ENCODE measurements around the gene ARSH. TPM values are rescaled to one million over a fixed set of nuclear protein-coding genes. Genes with fewer than 3 reads are reported as not detected.
"Not testable (repeated sequence)": the region's sequence is repeated elsewhere in the genome, so short reads cannot be mapped to it uniquely, and the experiment has no call there.

Gene ARSH
- total RNA-seq, 8 experiments from 2014 or later: not detected

DNA sequence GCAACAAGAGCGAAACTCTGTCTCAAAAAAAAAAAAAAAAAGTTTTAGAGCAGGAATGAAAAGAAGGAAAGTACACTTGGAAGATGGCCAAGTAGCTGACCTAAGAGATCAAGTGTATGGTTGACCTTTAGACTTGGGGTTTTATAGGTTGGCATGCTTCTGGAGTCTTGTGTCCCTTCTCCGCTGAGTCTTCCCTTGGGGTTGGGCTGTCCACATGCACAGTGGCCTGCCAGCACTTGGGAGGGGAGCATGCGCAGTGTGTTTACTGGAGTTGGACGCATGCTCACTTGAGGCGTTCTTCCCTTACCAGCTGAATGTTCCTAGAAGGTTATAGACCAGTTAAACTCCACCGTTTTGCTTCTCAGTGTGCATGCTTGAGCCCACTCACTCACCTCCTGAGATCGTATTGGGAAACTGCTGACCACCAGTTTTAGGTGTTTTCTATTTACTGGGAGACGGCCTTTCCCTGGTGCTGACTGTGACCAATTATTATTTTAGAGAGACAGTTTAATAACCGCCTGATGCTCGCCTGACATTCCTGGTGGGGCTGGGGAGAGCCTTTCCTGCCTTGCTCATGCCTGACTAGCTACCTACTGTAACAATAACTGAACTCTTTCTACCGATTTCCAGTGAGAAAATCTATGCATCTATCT lies 44.3 kb downstream of the ARSH start:
- in situ Hi-C loops (cut with MboI; ENCODE audit: low pct_unique_long_range_greater_than_20kb in 2 of 9, low sequenced_read_pairs in 9 of 9, unreplicated experiment in 9 of 9); ATAC-seq (replicated peaks in 6 of 8): not testable (repeated sequence)
- whole genome bisulfite sequencing, 10 experiments: 0% methylated on average over 1 of the region's 11 CpGs; no CpG with 5 or more reads in 9 of the 10 experiments

DNA sequence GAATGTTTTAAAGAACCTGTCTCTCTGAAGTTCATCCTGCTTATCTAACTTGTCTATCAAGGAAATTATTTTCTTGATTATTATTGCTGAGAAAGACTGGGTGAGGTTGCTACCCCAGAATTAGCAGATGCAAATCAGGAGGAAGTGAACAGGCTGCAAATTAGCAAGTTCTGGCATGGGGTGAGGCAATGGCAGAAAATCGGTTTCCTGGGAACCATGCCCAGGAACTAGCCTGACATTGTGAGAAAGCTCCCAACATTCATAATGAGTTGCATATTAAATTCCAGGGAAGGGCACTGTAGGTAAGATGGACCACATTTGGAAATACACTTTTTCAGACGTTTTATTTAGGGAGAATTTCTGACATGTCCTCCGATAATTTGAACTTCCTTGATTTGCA lies 46.5 kb downstream of the ARSH start:
- no peak overlapping the region for H3K4me3 ChIP-seq
- no peaks in the 10 kb centered on the region for H3K4me1 ChIP-seq (replicated peaks in 1 of 2)
- no peak overlapping the region for H3K27ac ChIP-seq
- in situ Hi-C loops (cut with MboI; ENCODE audit: low pct_unique_long_range_greater_than_20kb in 2 of 9, low sequenced_read_pairs in 9 of 9, unreplicated experiment in 9 of 9): no loop called here
- WGBS, 10 experiments: 0 to 100% (median 25%) methylated on average over 1 to 3 of the region's 3 CpGs; no CpG with 5 or more reads in 5 of the 10 experiments
- ATAC-seq (replicated peaks in 6 of 8): peak in 2 of 8 experiments; percentile 22 to 66

More for the DNA sequence above, 44.3 kb downstream of the ARSH start:
- H3K27ac ChIP-seq; H3K4me3 ChIP-seq; H3K4me1 ChIP-seq (replicated peaks in 1 of 2): not testable (repeated sequence)

DNA sequence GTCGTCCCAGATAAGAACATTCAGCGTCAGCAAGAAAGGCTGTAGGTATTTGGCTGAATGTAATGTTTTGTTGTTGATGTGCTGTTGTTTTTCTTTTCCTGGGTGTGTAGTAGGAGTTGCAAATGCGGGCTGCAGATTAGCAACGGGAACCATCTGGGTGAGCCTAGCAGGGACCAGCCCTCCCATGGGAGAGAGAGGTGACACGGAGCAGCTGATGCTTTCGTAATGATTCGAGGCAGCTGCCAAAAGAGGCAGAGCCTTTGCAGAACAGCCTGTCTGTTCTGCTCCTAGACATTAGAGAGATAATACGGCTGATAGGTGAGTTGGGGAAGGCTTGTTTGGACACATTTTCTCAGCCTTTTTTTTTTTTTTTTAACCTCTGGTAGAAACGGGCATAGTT lies 60.2 kb downstream of the ARSH start:
- H3K27ac ChIP-seq: no peak overlapping the region
- in situ Hi-C loops (cut with MboI; ENCODE audit: low pct_unique_long_range_greater_than_20kb in 2 of 9, low sequenced_read_pairs in 9 of 9, unreplicated experiment in 9 of 9): no loop called here
- WGBS, 10 experiments: 0 to 56% (median 14%) methylated on average over 1 to 6 of the region's 9 CpGs; no CpG with 5 or more reads in 7 of the 10 experiments
- peak in 3 of 8 experiments; percentile 17 to 97 (median 96) for ATAC-seq (replicated peaks in 6 of 8)
- H3K4me1 ChIP-seq (replicated peaks in 1 of 2): no peaks in the 10 kb centered on the region
- H3K4me3 ChIP-seq: no peak overlapping the region

DNA sequence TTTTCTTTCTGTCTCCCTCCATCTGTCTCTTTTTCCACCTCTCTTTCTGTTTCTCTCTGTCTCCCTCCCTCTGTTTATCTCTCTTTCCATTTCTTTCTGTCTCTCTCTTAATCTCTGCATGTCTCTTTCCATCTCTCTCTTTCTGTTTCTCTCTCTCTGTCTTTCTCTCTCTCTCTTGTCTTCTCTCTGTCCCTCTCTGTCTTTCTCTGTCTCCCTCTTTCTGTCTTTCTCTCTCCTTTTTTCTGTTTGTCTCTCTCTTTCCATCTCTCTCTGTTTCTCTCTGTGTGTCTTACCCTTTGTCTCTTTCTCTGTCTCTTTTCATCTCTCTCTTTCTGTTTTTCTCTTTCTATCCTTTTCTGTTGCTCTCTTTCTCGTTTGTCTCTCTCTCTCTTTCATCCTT lies 69.6 kb downstream of the ARSH start:
- in situ Hi-C loops (cut with MboI; ENCODE audit: low pct_unique_long_range_greater_than_20kb in 2 of 9, low sequenced_read_pairs in 9 of 9, unreplicated experiment in 9 of 9): no loop called here
- WGBS, 10 experiments: 0 to 40% (median 9%) methylated on average over 1 of the region's 1 CpG; no CpG with 5 or more reads in 5 of the 10 experiments
- H3K27ac ChIP-seq: no peak overlapping the region
- H3K4me1 ChIP-seq (replicated peaks in 1 of 2): no peaks in the 10 kb centered on the region
- no peak for ATAC-seq (replicated peaks in 6 of 8)
- no peak overlapping the region for H3K4me3 ChIP-seq

DNA sequence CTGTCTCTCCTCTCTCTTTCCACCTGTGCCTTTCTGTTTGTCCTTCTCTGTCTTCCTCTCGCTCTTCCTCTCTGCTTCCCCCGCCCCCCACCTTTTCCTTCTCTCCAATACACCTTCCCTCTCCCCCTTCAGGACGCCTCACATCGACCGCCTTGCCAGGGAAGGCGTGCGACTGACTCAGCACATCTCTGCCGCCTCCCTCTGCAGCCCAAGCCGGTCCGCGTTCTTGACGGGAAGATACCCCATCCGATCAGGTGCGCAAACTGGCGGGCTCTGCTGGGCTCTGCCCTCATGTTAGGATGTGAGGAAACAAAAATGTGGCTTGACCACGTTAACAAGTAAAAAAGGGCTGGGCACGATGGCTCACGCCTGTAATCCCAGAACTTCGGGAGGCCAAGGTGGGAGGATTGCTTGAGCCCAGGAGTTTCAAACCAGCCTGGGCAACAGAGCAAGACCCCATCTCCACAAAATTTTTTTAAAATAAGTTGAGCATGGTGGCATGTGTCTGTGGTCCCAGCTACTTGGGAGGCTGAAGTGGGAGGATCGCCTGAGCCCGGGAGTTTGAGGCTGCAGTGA lies 70.2 kb downstream of the ARSH start:
- in situ Hi-C loops (cut with MboI; ENCODE audit: low pct_unique_long_range_greater_than_20kb in 2 of 9, low sequenced_read_pairs in 9 of 9, unreplicated experiment in 9 of 9): no loop called here
- no peak for ATAC-seq (replicated peaks in 6 of 8)
- Histone ChIP-seq H3K27ac (no peak overlapping the region), H3K4me1 (replicated peaks in 1 of 2) (no peaks in the 10 kb centered on the region), H3K4me3 (no peak overlapping the region)
- 6 to 100% (median 55%) methylated on average over 2 to 5 of the region's 21 CpGs; no CpG with 5 or more reads in 6 of the 10 experiments for WGBS, 10 experiments

Other genes starting within 250 kb of the ARSH start
- gene GYG2, start 177.6 kb upstream of the ARSH start, total RNA-seq: 10 to 100 TPM in 4 of 8 experiments, 1 to 10 TPM in 4; 1.1 to 63.0 (median 8.9) TPM
- 10 to 100 TPM in 1 of 8 experiments, 1 to 10 TPM in 7; 2.5 to 23.7 (median 5.8) TPM for gene ARSD, start 77.2 kb upstream of the ARSH start, total RNA-seq
- gene ARSF, start 34.9 kb downstream of the ARSH start, total RNA-seq: 1 to 10 TPM in 1 of 8 experiments, under 1 TPM in 2, not detected in 5; 0.17 to 4.4 (median 0.38) TPM

All from motor neuron (in vitro differentiated cells).